ENCODE data around the gene UNC119.

Gene UNC119

GRCh38 chr17:28521311-28522085, 30.9 kb downstream of the UNC119 start:
- DNase-seq (ENCODE audit: low read depth), result no peak
- no peak for TF ChIP-seq CTCF (conservative IDR thresholded peaks at IDR 0.05; ENCODE audit: low read length)
- no peak overlapping the region for H3K4me3 ChIP-seq (ENCODE audit: low read length)

GRCh38 chr17:28520687-28521086, 31.7 kb downstream of the UNC119 start:
- DNase-seq (ENCODE audit: low read depth), result no peak
- TF ChIP-seq CTCF (conservative IDR thresholded peaks at IDR 0.05; ENCODE audit: low read length), result no peak
- no peak overlapping the region for H3K4me3 ChIP-seq (ENCODE audit: low read length)

GRCh38 chr17:28519236-28519635, 33.2 kb downstream of the UNC119 start:
- no peak overlapping the region for H3K4me3 ChIP-seq (ENCODE audit: low read length)
- no peak for DNase-seq (ENCODE audit: low read depth)
- no peak for TF ChIP-seq CTCF (conservative IDR thresholded peaks at IDR 0.05; ENCODE audit: low read length)

- no peak for TF ChIP-seq CTCF (conservative IDR thresholded peaks at IDR 0.05; ENCODE audit: low read length)
- no peak overlapping the region for H3K4me3 ChIP-seq (ENCODE audit: low read length)
- DNase-seq (ENCODE audit: low read depth), result no peak
Observed at GRCh38 chr17:28518578-28518977, 33.8 kb downstream of the UNC119 start.

- no peak for TF ChIP-seq CTCF (conservative IDR thresholded peaks at IDR 0.05; ENCODE audit: low read length)
- DNase-seq (ENCODE audit: low read depth), result no peak
- no peak overlapping the region for H3K4me3 ChIP-seq (ENCODE audit: low read length)
Observed at GRCh38 chr17:28518132-28518531, 34.3 kb downstream of the UNC119 start.

- DNase-seq (ENCODE audit: low read depth), result no peak
- no peak for TF ChIP-seq CTCF (conservative IDR thresholded peaks at IDR 0.05; ENCODE audit: low read length)
- no peak overlapping the region for H3K4me3 ChIP-seq (ENCODE audit: low read length)
Observed at GRCh38 chr17:28515518-28515917, 36.9 kb downstream of the UNC119 start.

GRCh38 chr17:28514561-28515002, 37.8 kb downstream of the UNC119 start:
- no peak for TF ChIP-seq CTCF (conservative IDR thresholded peaks at IDR 0.05; ENCODE audit: low read length)
- DNase-seq (ENCODE audit: low read depth), result no peak
- no peak overlapping the region for H3K4me3 ChIP-seq (ENCODE audit: low read length)

Measured in AG10803 (cell line).